OCI-LY3 (cell line): ENCODE results near the gene IFT122.

Experiments used
- H2AFZ ChIP-seq: fragments of 200-600, 300-600 bp; shearing (Covaris generic); 2 replicates; pipeline ENCODE4 v1.6.0; 2014; ENCODE audit warnings: antibody characterized with exemption, low read depth, low read length
- H3K27ac ChIP-seq: fragments of 200-600, 300-600 bp; sonication (generic); 2 replicates; pipeline ENCODE4 v1.5.1; 2014; ENCODE audit warnings: mild to moderate bottlenecking, low read length, moderate library complexity, mixed read lengths
- H3K27me3 ChIP-seq: fragments of 200-600, 300-600 bp; sonication (generic); 2 replicates; pipeline ENCODE4 v1.6.1; 2014; ENCODE audit warnings: low read depth, low read length, mixed read lengths
- H3K36me3 ChIP-seq: fragments of 200-600, 300-600 bp; sonication (generic); replicated peaks from 2 replicates; pipeline ENCODE3; 2014; ENCODE audit warnings: low read depth, low read length, mixed read lengths
- H3K4me1 ChIP-seq: fragments of 300-600, 200-600 bp; sonication (generic); 2 replicates; pipeline ENCODE4 v1.6.1; 2014; ENCODE audit warnings: low read length, mixed read lengths
- H3K4me2 ChIP-seq: fragments of 200-600, 300-600 bp; sonication (generic); 2 replicates; pipeline ENCODE4 v1.6.1; 2014; ENCODE audit warnings: low read length, mixed read lengths
- H3K4me3 ChIP-seq: fragments of 300-600, 200-600 bp; sonication (generic); 2 replicates; pipeline ENCODE4 v1.5.1; 2014; ENCODE audit warnings: antibody characterized with exemption, mild to moderate bottlenecking, low read length, moderate library complexity
- H3K79me2 ChIP-seq: fragments of 300-600, 200-600 bp; shearing (Covaris generic); 2 replicates; pipeline ENCODE4 v1.6.1; 2014; ENCODE audit warnings: mild to moderate bottlenecking, low read length, mixed read lengths
- H3K9ac ChIP-seq: fragments of 300-600, 200-600 bp; shearing (Covaris generic); 2 replicates; pipeline ENCODE4 v1.6.0; 2014; ENCODE audit warnings: mild to moderate bottlenecking, low read length, moderate library complexity
- H3K9me3 ChIP-seq: fragments of 200-600, 300-600 bp; shearing (Covaris generic); 2 replicates; pipeline ENCODE4 v1.6.1; 2014; ENCODE audit warnings: low read length, mixed read lengths; ENCODE audit not compliant: insufficient read depth
- H4K20me1 ChIP-seq: fragments of 200-600, 300-600 bp; sonication (generic); 2 replicates; pipeline ENCODE4 v1.6.1; 2016; ENCODE audit warnings: low read length, mixed read lengths; ENCODE audit not compliant: insufficient read depth
- CTCF ChIP-seq: fragments of 200-600, 300-600 bp; sonication (generic); IDR thresholded peaks from 2 replicates; pipeline ENCODE4 v1.5.1; 2014; ENCODE audit warnings: antibody characterized with exemption, low read length, low read depth
- EZH2phosphoT487 ChIP-seq: fragments of 200-600 bp; shearing (Covaris generic); IDR thresholded peaks from 2 replicates; pipeline ENCODE4 v1.6.1; 2018; ENCODE audit warnings: antibody characterized with exemption, mixed run types, low read depth

The IFT122 gene

DNA sequence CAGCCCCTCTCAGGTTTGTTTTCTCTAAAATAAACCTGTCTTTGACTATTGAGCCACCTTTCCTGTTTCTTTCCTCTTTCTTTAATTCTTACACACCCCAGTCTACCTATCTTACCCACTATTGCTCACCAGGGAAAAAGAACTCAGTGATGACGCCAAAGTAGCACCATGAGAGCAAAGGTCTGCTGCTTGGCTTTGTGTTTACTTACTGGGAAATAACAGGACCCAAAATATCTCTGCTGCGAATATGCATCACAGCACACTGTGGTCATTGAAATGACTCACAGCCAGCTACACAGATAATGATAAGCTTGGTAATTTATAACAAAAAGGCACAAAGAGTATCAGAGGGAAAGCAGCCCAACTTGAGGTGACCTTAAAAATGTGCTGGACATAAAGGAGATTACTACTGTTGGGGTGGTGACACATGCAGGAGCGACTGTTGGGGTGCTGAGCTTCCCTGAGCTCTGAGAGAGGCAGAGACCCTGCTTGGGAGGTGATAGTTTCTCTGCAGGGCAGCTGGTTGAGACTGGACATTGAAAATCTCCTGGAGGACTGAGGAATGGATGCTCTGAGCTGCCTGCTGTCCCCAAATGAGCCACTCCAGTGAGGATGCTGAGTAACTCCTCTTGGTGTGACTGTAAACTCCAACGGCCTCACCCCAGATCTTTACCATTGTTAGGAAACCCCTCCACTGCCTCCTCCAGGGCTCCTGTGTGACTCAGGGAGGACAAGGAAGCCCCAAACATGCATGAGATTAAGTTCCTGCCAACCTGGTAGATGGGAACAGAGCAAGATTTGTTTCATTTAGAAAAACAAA, 26.1 kb upstream of the IFT122 start:
- Histone ChIP-seq H3K4me3 (no peak overlapping the region), H3K9ac (no peak overlapping the region), H4K20me1 (no peaks in the 10 kb centered on the region), H3K4me2 (no peak overlapping the region), H3K79me2 (no peaks in the 10 kb centered on the region), H3K9me3 (no peaks in the 10 kb centered on the region), H2AFZ (no peak overlapping the region), H3K4me1 (peaks cover 3% of the 10 kb centered on the region; the same call in 1 of the 2 replicates), H3K27me3 (no peaks in the 10 kb centered on the region), H3K36me3 (no peaks in the 10 kb centered on the region), H3K27ac (no peak overlapping the region)
- TF ChIP-seq EZH2phosphoT487 (no peak), CTCF (no peak)

GRCh38 chr3:129415378-129415777, 24.6 kb upstream of the IFT122 start:
- Histone ChIP-seq H3K9ac (no peak overlapping the region), H3K4me1 (peaks cover 3% of the 10 kb centered on the region; the same call in 1 of the 2 replicates), H3K27me3 (no peaks in the 10 kb centered on the region), H3K9me3 (no peaks in the 10 kb centered on the region), H3K4me2 (no peak overlapping the region), H4K20me1 (no peaks in the 10 kb centered on the region), H3K27ac (no peak overlapping the region), H3K4me3 (no peak overlapping the region), H2AFZ (no peak overlapping the region), H3K36me3 (no peaks in the 10 kb centered on the region), H3K79me2 (no peaks in the 10 kb centered on the region)
- TF ChIP-seq CTCF = no peak
- TF ChIP-seq EZH2phosphoT487 = no peak

GRCh38 chr3:129415830-129416229, 24.2 kb upstream of the IFT122 start:
- TF ChIP-seq EZH2phosphoT487 (no peak), CTCF (no peak)
- H3K36me3 ChIP-seq = no peaks in the 10 kb centered on the region
- no peak overlapping the region for H3K9ac ChIP-seq
- H2AFZ ChIP-seq = no peak overlapping the region
- H3K4me2 ChIP-seq = no peak overlapping the region
- H3K79me2 ChIP-seq = no peaks in the 10 kb centered on the region
- H3K27me3 ChIP-seq = no peaks in the 10 kb centered on the region
- H3K4me3 ChIP-seq = no peak overlapping the region
- H3K27ac ChIP-seq = no peak overlapping the region
- H3K4me1 ChIP-seq = peaks cover 3% of the 10 kb centered on the region; the same call in 1 of the 2 replicates
- H4K20me1 ChIP-seq = no peaks in the 10 kb centered on the region
- no peaks in the 10 kb centered on the region for H3K9me3 ChIP-seq

- no peaks in the 10 kb centered on the region for H4K20me1 ChIP-seq
- H2AFZ ChIP-seq = no peak overlapping the region
- H3K27me3 ChIP-seq = no peaks in the 10 kb centered on the region
- no peaks in the 10 kb centered on the region for H3K79me2 ChIP-seq
- H3K4me1 ChIP-seq = peaks cover 3% of the 10 kb centered on the region; the same call in 1 of the 2 replicates
- H3K27ac ChIP-seq = no peak overlapping the region
- H3K9me3 ChIP-seq = no peaks in the 10 kb centered on the region
- H3K36me3 ChIP-seq = no peaks in the 10 kb centered on the region
- H3K4me2 ChIP-seq = no peak overlapping the region
- TF ChIP-seq EZH2phosphoT487 = no peak
- TF ChIP-seq CTCF = no peak
- H3K9ac ChIP-seq = no peak overlapping the region
- no peak overlapping the region for H3K4me3 ChIP-seq
These were observed 23.6 kb upstream of the IFT122 start for GRCh38 chr3:129416415-129416814.
